ENCODE data around the gene POLE2. TPM values are rescaled to one million over a fixed set of nuclear protein-coding genes. Genes with fewer than 3 reads are reported as not detected.
A peak's percentile ranks its signal among the peaks of the same experiment; 100 is the strongest.

The POLE2 gene
- total RNA-seq, 1 donor from 2014 or later, result 4.1 TPM

DNA sequence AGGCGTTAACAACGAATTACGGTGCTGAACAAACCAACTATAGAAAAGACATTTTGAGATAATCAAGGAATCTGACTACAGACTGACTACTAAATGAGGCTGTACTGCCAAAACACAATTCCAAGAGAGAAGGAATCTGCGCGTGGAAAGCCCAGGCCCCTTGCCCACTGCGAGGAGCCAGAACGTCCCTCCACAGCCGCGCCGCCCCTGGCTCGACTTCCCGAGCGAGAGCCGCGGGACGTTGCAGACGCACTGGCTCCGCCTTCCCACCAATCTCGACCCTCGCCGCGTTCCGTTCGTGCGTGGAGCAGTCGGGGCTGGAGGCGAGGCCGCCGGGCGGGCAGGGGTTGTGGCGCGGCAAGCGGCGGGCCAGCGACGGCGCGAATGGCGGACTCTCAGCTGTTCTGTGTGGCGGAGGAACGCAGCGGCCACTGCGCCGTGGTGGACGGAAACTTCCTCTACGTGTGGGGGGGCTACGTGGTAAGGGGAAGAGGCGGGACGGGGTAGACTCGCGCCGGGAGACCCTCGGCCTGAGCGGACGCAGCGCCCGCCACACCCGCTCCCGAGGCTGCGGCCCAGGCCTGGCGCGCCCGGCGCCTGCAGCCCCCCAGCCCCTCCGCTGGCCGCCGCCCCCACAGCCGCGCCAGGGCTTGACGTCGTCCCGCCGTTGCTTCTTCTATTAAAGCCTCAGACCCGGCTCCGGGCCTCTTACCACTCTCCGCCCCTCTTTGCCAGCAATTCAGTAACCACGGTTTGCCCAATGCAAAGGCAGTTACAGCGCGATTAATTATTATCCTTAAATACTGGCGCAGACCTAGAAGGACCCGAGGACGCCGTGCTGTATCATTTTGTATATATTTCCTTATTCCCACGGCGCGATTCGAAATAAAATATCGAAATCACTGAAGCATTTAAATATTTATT, 5.1 kb upstream of the POLE2 start, which contains the start of gene KLHDC1:
Gene KLHDC1 (plus strand): TSS at position 310 of the 924 bp plus-strand sequence. CDS start 75 bp downstream, at position 385.
- Mint-ChIP-seq H3K4me3 (ENCODE audit: unreplicated experiment) (peak within 1 kb of the TSS; percentile 73), H3K36me3 (ENCODE audit: unreplicated experiment) (no peaks in the 10 kb centered on the region), H3K4me1 (ENCODE audit: unreplicated experiment) (peaks cover 28% of the 10 kb centered on the region), H3K27ac (ENCODE audit: unreplicated experiment) (peak within 1 kb of the TSS; percentile 95), H3K27me3 (ENCODE audit: unreplicated experiment) (no peaks in the 10 kb centered on the region), H3K9me3 (ENCODE audit: unreplicated experiment) (no peaks in the 10 kb centered on the region)
- TF ChIP-seq, protein P1, sequence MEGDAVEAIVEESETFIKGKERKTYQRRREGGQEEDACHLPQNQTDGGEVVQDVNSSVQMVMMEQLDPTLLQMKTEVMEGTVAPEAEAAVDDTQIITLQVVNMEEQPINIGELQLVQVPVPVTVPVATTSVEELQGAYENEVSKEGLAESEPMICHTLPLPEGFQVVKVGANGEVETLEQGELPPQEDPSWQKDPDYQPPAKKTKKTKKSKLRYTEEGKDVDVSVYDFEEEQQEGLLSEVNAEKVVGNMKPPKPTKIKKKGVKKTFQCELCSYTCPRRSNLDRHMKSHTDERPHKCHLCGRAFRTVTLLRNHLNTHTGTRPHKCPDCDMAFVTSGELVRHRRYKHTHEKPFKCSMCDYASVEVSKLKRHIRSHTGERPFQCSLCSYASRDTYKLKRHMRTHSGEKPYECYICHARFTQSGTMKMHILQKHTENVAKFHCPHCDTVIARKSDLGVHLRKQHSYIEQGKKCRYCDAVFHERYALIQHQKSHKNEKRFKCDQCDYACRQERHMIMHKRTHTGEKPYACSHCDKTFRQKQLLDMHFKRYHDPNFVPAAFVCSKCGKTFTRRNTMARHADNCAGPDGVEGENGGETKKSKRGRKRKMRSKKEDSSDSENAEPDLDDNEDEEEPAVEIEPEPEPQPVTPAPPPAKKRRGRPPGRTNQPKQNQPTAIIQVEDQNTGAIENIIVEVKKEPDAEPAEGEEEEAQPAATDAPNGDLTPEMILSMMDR (IDR thresholded peaks at IDR 0.05), result no peak
- peak; percentile 93 for DNase-seq (ENCODE audit: extremely low spot score, unreplicated experiment)

DNA sequence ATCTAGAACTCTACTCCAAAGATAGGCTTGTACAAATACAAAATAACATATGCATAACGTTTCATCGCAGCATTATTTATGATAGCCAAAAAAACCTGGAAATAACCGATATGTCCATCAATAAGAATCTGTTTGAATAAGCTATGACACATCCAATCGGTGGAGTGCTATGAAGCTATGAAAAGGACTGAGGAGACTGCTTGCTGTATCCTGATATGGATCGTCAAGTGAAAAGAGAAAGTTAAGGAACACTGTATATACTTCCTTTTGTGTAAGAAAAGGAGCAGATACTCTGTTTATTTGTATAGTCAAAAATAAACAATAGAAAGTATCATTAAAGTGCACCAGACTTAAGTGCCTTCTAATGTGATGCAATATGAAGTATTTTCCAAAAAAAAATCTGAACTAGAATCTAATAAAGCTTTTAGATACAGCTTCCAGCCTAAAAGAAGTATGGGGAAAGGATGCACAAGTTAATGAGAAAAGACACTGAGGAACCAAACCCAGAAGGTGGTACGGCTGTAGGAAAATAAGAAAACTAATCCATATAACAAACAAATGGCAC, 4.3 kb upstream of the POLE2 start:
- H3K36me3 Mint-ChIP-seq (ENCODE audit: unreplicated experiment), result no peaks in the 10 kb centered on the region
- DNase-seq (ENCODE audit: extremely low spot score, unreplicated experiment), result no peak
- H3K27me3 Mint-ChIP-seq (ENCODE audit: unreplicated experiment), result no peaks in the 10 kb centered on the region
- peak overlapping the region; percentile 73 for H3K4me3 Mint-ChIP-seq (ENCODE audit: unreplicated experiment)
- H3K9me3 Mint-ChIP-seq (ENCODE audit: unreplicated experiment), result no peaks in the 10 kb centered on the region
- H3K4me1 Mint-ChIP-seq (ENCODE audit: unreplicated experiment), result peaks cover 32% of the 10 kb centered on the region
- peak overlapping the region; percentile 95 for H3K27ac Mint-ChIP-seq (ENCODE audit: unreplicated experiment)
- TF ChIP-seq, protein P1 (IDR thresholded peaks at IDR 0.05), result no peak

- no peak overlapping the region for H3K27ac Mint-ChIP-seq (ENCODE audit: unreplicated experiment)
- no peak for DNase-seq (ENCODE audit: extremely low spot score, unreplicated experiment)
- TF ChIP-seq, protein P1 (IDR thresholded peaks at IDR 0.05), result no peak
- peaks cover 37% of the 10 kb centered on the region for H3K4me1 Mint-ChIP-seq (ENCODE audit: unreplicated experiment)
- H3K27me3 Mint-ChIP-seq (ENCODE audit: unreplicated experiment), result no peaks in the 10 kb centered on the region
- H3K4me3 Mint-ChIP-seq (ENCODE audit: unreplicated experiment), result no peak overlapping the region
- H3K9me3 Mint-ChIP-seq (ENCODE audit: unreplicated experiment), result no peaks in the 10 kb centered on the region
- H3K36me3 Mint-ChIP-seq (ENCODE audit: unreplicated experiment), result no peaks in the 10 kb centered on the region
Observed at GRCh38 chr14:49691031-49691430, 3.0 kb upstream of the POLE2 start.

DNA sequence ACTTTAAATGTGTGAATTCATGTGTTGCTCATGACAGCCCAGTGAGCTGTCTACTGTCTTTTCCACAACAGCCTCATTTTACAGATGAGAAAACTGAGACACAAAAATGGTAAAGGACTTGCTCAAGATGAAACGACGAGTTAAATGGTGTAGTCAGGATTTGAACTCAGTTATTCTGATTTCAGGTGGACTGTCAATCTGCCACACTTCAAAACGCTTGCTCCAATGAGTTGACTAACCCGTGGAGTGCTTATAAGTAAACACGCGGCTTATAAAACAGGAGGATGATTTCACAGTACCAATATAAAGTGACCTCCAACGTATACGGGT, 652 bp upstream of the POLE2 start:
- Mint-ChIP-seq H3K9me3 (ENCODE audit: unreplicated experiment) (no peaks in the 10 kb centered on the region), H3K4me1 (ENCODE audit: unreplicated experiment) (peaks cover 31% of the 10 kb centered on the region), H3K36me3 (ENCODE audit: unreplicated experiment) (no peaks in the 10 kb centered on the region), H3K4me3 (ENCODE audit: unreplicated experiment) (peak overlapping the region; percentile 80), H3K27me3 (ENCODE audit: unreplicated experiment) (no peaks in the 10 kb centered on the region), H3K27ac (ENCODE audit: unreplicated experiment) (peak overlapping the region; percentile 92)
- no peak for DNase-seq (ENCODE audit: extremely low spot score, unreplicated experiment)
- TF ChIP-seq, protein P1 (IDR thresholded peaks at IDR 0.05), result no peak

DNA sequence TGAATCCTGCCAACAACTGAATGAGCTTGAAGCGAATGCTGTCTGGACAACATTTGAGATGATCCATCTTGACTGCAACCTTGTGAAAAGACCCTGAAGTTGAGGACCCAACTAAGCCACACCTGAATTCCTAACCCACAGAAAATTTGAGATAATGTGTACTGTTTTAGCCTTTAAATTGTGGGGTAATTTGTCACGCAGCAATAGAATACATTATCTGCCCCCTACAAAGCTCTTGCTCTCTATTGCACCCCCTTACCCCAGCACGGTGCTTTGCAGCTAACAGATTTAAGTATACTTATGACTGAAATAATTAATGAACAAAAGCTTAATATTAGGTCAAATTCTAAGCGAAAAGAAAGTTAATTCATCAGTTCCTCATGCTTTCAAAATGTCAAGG, 1.6 kb downstream of the POLE2 start:
- DNase-seq (ENCODE audit: extremely low spot score, unreplicated experiment), result no peak
- H3K36me3 Mint-ChIP-seq (ENCODE audit: unreplicated experiment), result peaks cover 3% of the 10 kb centered on the region
- H3K27me3 Mint-ChIP-seq (ENCODE audit: unreplicated experiment), result no peaks in the 10 kb centered on the region
- H3K27ac Mint-ChIP-seq (ENCODE audit: unreplicated experiment), result no peak overlapping the region
- peak overlapping the region; percentile 26 for H3K4me3 Mint-ChIP-seq (ENCODE audit: unreplicated experiment)
- TF ChIP-seq, protein P1 (IDR thresholded peaks at IDR 0.05), result no peak
- H3K4me1 Mint-ChIP-seq (ENCODE audit: unreplicated experiment), result peaks cover 17% of the 10 kb centered on the region
- H3K9me3 Mint-ChIP-seq (ENCODE audit: unreplicated experiment), result no peaks in the 10 kb centered on the region

Measured in osteocyte (in vitro differentiated cells).